HepG2 (cell line): ENCODE measurements around the gene EGFR. TPM values are rescaled to one million over a fixed set of nuclear protein-coding genes. Genes with fewer than 3 reads are reported as not detected.

Source experiments
- ARNT2 ChIP-seq: sonication (generic); formaldehyde crosslinking; IDR thresholded peaks from 2 replicates; pipeline ENCODE4 v1.8.0; 2022; ENCODE audit warnings: mild to moderate bottlenecking, low read depth, missing genetic modification reagents, moderate library complexity
- ATM ChIP-seq: fragments of 450-650 bp; IDR thresholded peaks from 2 replicates; pipeline ENCODE4 v1.7.1; 2017; ENCODE audit warnings: mild to moderate bottlenecking, borderline replicate concordance
- BORCS8-MEF2B ChIP-seq: sonication (generic); formaldehyde crosslinking; IDR thresholded peaks from 2 replicates; pipeline ENCODE4 v1.8.0; 2022; ENCODE audit warnings: mild to moderate bottlenecking, missing genetic modification reagents
- CCDC6 ChIP-seq: sonication (generic); formaldehyde crosslinking; IDR thresholded peaks from 2 replicates; pipeline ENCODE4 v1.8.1; 2022; ENCODE audit warnings: mild to moderate bottlenecking, missing genetic modification reagents, moderate library complexity
- CREB3 ChIP-seq: sonication (generic); formaldehyde crosslinking; IDR thresholded peaks from 2 replicates; pipeline ENCODE4 v1.5.0; 2020; ENCODE audit warnings: missing genetic modification reagents
- IRF2 ChIP-seq: IDR thresholded peaks from 2 replicates; pipeline ENCODE4 v1.6.1; 2018; ENCODE audit warnings: missing genetic modification reagents, missing compliant biosample characterization
- JUNB ChIP-seq: sonication (generic); formaldehyde crosslinking; IDR thresholded peaks from 2 replicates; pipeline ENCODE4 v1.8.0; 2022; ENCODE audit warnings: missing genetic modification reagents, mild to moderate bottlenecking, borderline replicate concordance
- KDM6A ChIP-seq: IDR thresholded peaks from 2 replicates; pipeline ENCODE4 v1.6.1; 2016; ENCODE audit warnings: low read depth
- KLF13 ChIP-seq: sonication (generic); formaldehyde crosslinking; IDR thresholded peaks from 2 replicates; pipeline ENCODE4 v1.4.0; 2020; ENCODE audit warnings: mild to moderate bottlenecking, missing genetic modification reagents
- MED13 ChIP-seq: sonication (generic); formaldehyde crosslinking; IDR thresholded peaks from 2 replicates; pipeline ENCODE4 v1.5.0; 2020; ENCODE audit warnings: missing genetic modification reagents
- MED8 ChIP-seq: sonication (generic); formaldehyde crosslinking; IDR thresholded peaks from 2 replicates; pipeline ENCODE4 v1.8.1; 2023; ENCODE audit warnings: mild to moderate bottlenecking, missing genetic modification reagents; ENCODE audit not compliant: insufficient replicate concordance
- MXD1 ChIP-seq: sonication (generic); formaldehyde crosslinking; IDR thresholded peaks from 2 replicates; pipeline ENCODE4 v1.4.0; 2020; ENCODE audit warnings: mild to moderate bottlenecking, missing genetic modification reagents
- POLR2AphosphoS2 ChIP-seq: IDR thresholded peaks from 2 replicates; pipeline ENCODE4 v1.6.1; 2011; ENCODE audit warnings: low read depth, low read length, improper control_type of control experiment
- PPARG ChIP-seq: conservative IDR thresholded peaks from 2 replicates; pipeline ENCODE4 v1.6.1; 2016; ENCODE audit warnings: missing biosample characterization, missing genetic modification reagents
- SIX1 ChIP-seq: sonication (generic); formaldehyde crosslinking; IDR thresholded peaks from 2 replicates; pipeline ENCODE4 v1.4.0; 2020; ENCODE audit warnings: missing genetic modification reagents, borderline replicate concordance
- SIX4 ChIP-seq: sonication (generic); formaldehyde crosslinking; IDR thresholded peaks from 2 replicates; pipeline ENCODE4 v1.4.0; 2020; ENCODE audit warnings: missing genetic modification reagents
- SMYD3 ChIP-seq: sonication (generic); formaldehyde crosslinking; IDR thresholded peaks from 2 replicates; pipeline ENCODE4 v1.8.1; 2023; ENCODE audit warnings: mild to moderate bottlenecking, missing genetic modification reagents
- SOX5 ChIP-seq: IDR thresholded peaks from 2 replicates; pipeline ENCODE4 v1.6.1; 2016; ENCODE audit warnings: borderline replicate concordance
- SP5 ChIP-seq: IDR thresholded peaks from 2 replicates; pipeline ENCODE4 v1.6.1; 2016; ENCODE audit warnings: low read depth, borderline replicate concordance
- ZBTB37 ChIP-seq: sonication (generic); formaldehyde crosslinking; IDR thresholded peaks from 2 replicates; pipeline ENCODE4 v1.4.0; 2020; ENCODE audit warnings: mild to moderate bottlenecking, missing genetic modification reagents
- ZBTB7A ChIP-seq: sonication (generic); formaldehyde crosslinking; IDR thresholded peaks from 2 replicates; pipeline ENCODE4 v1.8.0; 2022; ENCODE audit warnings: mild to moderate bottlenecking, missing genetic modification reagents
- ZNF18 ChIP-seq: sonication (generic); formaldehyde crosslinking; IDR thresholded peaks from 2 replicates; pipeline ENCODE4 v1.8.0; 2022; ENCODE audit warnings: mild to moderate bottlenecking, missing genetic modification reagents; ENCODE audit not compliant: insufficient replicate concordance
- ZNF569 ChIP-seq: sonication (generic); formaldehyde crosslinking; IDR thresholded peaks from 2 replicates; pipeline ENCODE4 v1.5.0; 2020; ENCODE audit warnings: mild to moderate bottlenecking, missing genetic modification reagents, moderate library complexity, borderline replicate concordance
- ZSCAN29 ChIP-seq: sonication (generic); formaldehyde crosslinking; conservative IDR thresholded peaks from 2 replicates; pipeline ENCODE4 v1.4.0; 2020; ENCODE audit warnings: mild to moderate bottlenecking, missing genetic modification reagents
- polyA plus RNA-seq, 8 experiments: library from polyadenylated mRNA; depleted of rRNA in 3 of 8; stranded (reverse) in 7 of 8; unstranded in 1 of 8; fragments of >200 nt; fragmentation: Illumina TruSeq in 4 of 8; extraction: Trizol in 4 of 8; gene quantifications; 2 replicates each; pipeline versions ENCODE4 v1.2.1 to v1.2.3, GENCODE V29; 2011 to 2016; ENCODE audit warnings: low read depth in 4 of 8, missing spikeins in 1 of 8, mixed read lengths in 1 of 8; ENCODE audit not compliant: insufficient read depth in 1 of 8
- total RNA-seq, 5 experiments: library from RNA; depleted of rRNA; stranded (reverse); fragments of >200 nt; fragmentation: Illumina TruSeq; extraction: Trizol; gene quantifications; 2 replicates each; pipeline ENCODE4 v1.2.3, GENCODE V29; 2016; ENCODE audit warnings: low read depth in 1 of 5
- TF ChIP-seq, protein P1 (sequence below): sonication (generic); formaldehyde crosslinking; IDR thresholded peaks from 2 replicates; pipeline ENCODE4 v1.4.0; 2020; ENCODE audit warnings: missing genetic modification reagents, borderline replicate concordance

The EGFR gene
- total and polyA plus RNA-seq, 2 of the 13 experiments (the other 11 are each of a cell fraction or from before 2014, with no cell fraction given) = 7.0 to 10.0 TPM

DNA sequence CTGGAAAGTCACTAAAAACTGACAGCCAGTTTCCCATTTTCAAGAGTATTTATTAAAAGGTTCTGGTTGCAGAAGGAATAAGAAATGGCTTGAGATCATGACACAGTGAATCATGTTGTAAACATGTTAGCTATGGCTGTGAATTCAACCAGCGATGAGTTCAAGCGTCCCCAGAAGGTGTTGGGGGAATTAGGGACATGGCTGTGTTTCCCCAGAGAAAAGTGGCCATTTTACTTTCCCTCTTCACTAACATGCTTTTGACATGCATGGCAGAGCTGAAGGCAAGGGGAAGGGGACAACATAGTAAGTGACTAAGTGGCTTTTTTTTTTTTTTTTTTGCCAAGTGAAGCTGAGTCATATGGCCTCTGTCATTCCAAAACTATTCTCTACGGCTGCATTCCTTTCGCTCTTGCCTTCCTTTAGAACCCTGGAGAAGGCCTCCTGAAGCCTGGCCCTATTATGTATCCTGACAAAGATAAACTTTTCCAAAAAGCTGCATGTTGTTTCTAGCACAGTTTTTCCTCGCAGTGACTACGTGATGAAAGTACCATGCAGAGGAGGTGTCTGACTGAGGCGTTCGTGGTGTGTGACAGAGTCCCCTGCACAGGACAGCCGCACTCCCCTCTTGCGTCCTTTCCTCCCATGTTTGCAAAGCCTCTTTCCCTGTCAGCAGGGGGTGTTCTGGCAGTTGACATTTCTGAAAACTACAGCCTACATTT is 46.9 kb downstream of the EGFR start (continued):
- TF ChIP-seq ZNF18 (CRISPR knock-in tag) (no peak), SIX1 (no peak), IRF2 (CRISPR knock-in tag) (peak; percentile 23; the same call in 1 of the 2 replicates), JUNB (CRISPR knock-in tag) (peak; percentile 26; the same call in 1 of the 2 replicates), KLF13 (CRISPR knock-in tag) (no peak), MXD1 (no peak), ZNF569 (CRISPR knock-in tag) (no peak), CCDC6 (CRISPR knock-in tag) (no peak), KDM6A (no peak), ZBTB7A (CRISPR knock-in tag) (no peak), ATM (no peak), ARNT2 (CRISPR knock-in tag) (no peak), SIX4 (CRISPR knock-in tag) (no peak), MED8 (CRISPR knock-in tag) (no peak), CREB3 (CRISPR knock-in tag) (no peak), MED13 (no peak), SP5 (CRISPR knock-in tag) (no peak), ZSCAN29 (CRISPR knock-in tag) (no peak), PPARG (CRISPR knock-in tag) (no peak), ZBTB37 (CRISPR knock-in tag) (no peak), SOX5 (no peak), POLR2AphosphoS2 (no peak), BORCS8-MEF2B (no peak), SMYD3 (CRISPR knock-in tag) (no peak)
- TF ChIP-seq, protein P1, sequence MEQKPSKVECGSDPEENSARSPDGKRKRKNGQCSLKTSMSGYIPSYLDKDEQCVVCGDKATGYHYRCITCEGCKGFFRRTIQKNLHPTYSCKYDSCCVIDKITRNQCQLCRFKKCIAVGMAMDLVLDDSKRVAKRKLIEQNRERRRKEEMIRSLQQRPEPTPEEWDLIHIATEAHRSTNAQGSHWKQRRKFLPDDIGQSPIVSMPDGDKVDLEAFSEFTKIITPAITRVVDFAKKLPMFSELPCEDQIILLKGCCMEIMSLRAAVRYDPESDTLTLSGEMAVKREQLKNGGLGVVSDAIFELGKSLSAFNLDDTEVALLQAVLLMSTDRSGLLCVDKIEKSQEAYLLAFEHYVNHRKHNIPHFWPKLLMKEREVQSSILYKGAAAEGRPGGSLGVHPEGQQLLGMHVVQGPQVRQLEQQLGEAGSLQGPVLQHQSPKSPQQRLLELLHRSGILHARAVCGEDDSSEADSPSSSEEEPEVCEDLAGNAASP (CRISPR knock-in tag) = no peak
